Chondrocyte (in vitro differentiated cells): Measurements from ENCODE around the gene ELF1. TPM values are rescaled to one million over a fixed set of nuclear protein-coding genes. Genes with fewer than 3 reads are reported as not detected.
A peak's percentile ranks its signal among the peaks of the same experiment; 100 is the strongest.

Experiments
- DNase-seq: peaks from one replicate; pipeline ENCODE4 v3.0.0; 2021; ENCODE audit warnings: mixed read lengths, low spot score
- H3K27ac Mint-ChIP-seq: one replicate; pipeline ENCODE4 v1.8.0; 2021; ENCODE audit warnings: mild to moderate bottlenecking, moderate library complexity, mixed read lengths; ENCODE audit not compliant: unreplicated experiment
- H3K27me3 Mint-ChIP-seq: 2 replicates; pipeline ENCODE4 v1.8.0; 2021; ENCODE audit warnings: low read depth, mixed read lengths
- H3K36me3 Mint-ChIP-seq: 2 replicates; pipeline ENCODE4 v1.8.0; 2021; ENCODE audit warnings: low read depth, mixed read lengths
- H3K4me1 Mint-ChIP-seq: 2 replicates; pipeline ENCODE4 v1.8.0; 2021; ENCODE audit warnings: low read depth, mild to moderate bottlenecking, mixed read lengths
- H3K4me3 Mint-ChIP-seq: one replicate; pipeline ENCODE4 v1.8.0; 2021; ENCODE audit warnings: mild to moderate bottlenecking, moderate library complexity, mixed read lengths; ENCODE audit not compliant: unreplicated experiment
- H3K9me3 Mint-ChIP-seq: 2 replicates; pipeline ENCODE4 v1.8.0; 2021; ENCODE audit warnings: low read depth, mixed read lengths
- CTCF ChIP-seq: fragments of 200-600 bp; sonication (generic); IDR thresholded peaks from 2 replicates; pipeline ENCODE4 v1.5.0; 2021; ENCODE audit warnings: antibody characterized with exemption, mild to moderate bottlenecking, moderate library complexity
- long read RNA-seq: library from polyadenylated mRNA; stranded (forward); transcript quantifications from one replicate; pipeline ENCODE4 v2.0.0, GENCODE V29; 2021
- total RNA-seq: library from RNA; stranded (reverse); gene quantifications from 3 replicates; pipeline ENCODE4 v1.2.1, GENCODE V29; 2021

ELF1 gene
- total RNA-seq: 45.7 to 46.7 TPM (median 45.8 TPM) in 3 replicates
- long read RNA-seq, partial matches to known transcripts: 6 of 33 reads
- long read RNA-seq, other reads (novel, unspliced or antisense): 26 of 33 reads

- no peak for DNase-seq
- H3K27ac Mint-ChIP-seq: peak within 1 kb of the TSS; percentile 80
- peak within 1 kb of the TSS; percentile 46 for H3K4me3 Mint-ChIP-seq
- no peak for TF ChIP-seq CTCF
- peaks cover 2% of the 10 kb centered on the region for H3K9me3 Mint-ChIP-seq
- peaks cover 1% of the 10 kb centered on the region for H3K36me3 Mint-ChIP-seq
- H3K27me3 Mint-ChIP-seq: no peaks in the 10 kb centered on the region
- H3K4me1 Mint-ChIP-seq: peaks cover 32% of the 10 kb centered on the region
These were observed at the start of gene ELF1 for GRCh38 chr13:41019011-41019487. ELF1 (minus strand) TSS chr13:41019316; CDS start chr13:40982054, 37,262 bp downstream.

GRCh38 chr13:41065078-41065477, 46.0 kb upstream of the ELF1 start:
- Mint-ChIP-seq H3K27ac (peak overlapping the region; percentile 100), H3K36me3 (peaks cover 9% of the 10 kb centered on the region)
- no peak for DNase-seq

GRCh38 chr13:41064493-41064892, 45.4 kb upstream of the ELF1 start:
- peak overlapping the region; percentile 100 for H3K27ac Mint-ChIP-seq
- H3K36me3 Mint-ChIP-seq: peaks cover 9% of the 10 kb centered on the region
- H3K27me3 Mint-ChIP-seq: no peaks in the 10 kb centered on the region
- H3K4me3 Mint-ChIP-seq: no peak overlapping the region
- TF ChIP-seq CTCF: no peak
- no peak for DNase-seq
- no peaks in the 10 kb centered on the region for H3K9me3 Mint-ChIP-seq
- peaks cover 36% of the 10 kb centered on the region for H3K4me1 Mint-ChIP-seq

More at GRCh38 chr13:41065078-41065477, 46.0 kb upstream of the ELF1 start:
- Mint-ChIP-seq H3K4me3 (no peak overlapping the region), H3K27me3 (no peaks in the 10 kb centered on the region), H3K9me3 (no peaks in the 10 kb centered on the region), H3K4me1 (peaks cover 35% of the 10 kb centered on the region)
- TF ChIP-seq CTCF: no peak

GRCh38 chr13:41061914-41062837, 43.1 kb upstream of the ELF1 start:
- Mint-ChIP-seq H3K9me3 (no peaks in the 10 kb centered on the region), H3K27ac (peak overlapping the region; percentile 100), H3K27me3 (no peaks in the 10 kb centered on the region), H3K4me3 (peak overlapping the region; percentile 98), H3K4me1 (peaks cover 56% of the 10 kb centered on the region), H3K36me3 (peaks cover 7% of the 10 kb centered on the region)
- TF ChIP-seq CTCF: no peak
- no peak for DNase-seq

GRCh38 chr13:41061075-41061913, 42.2 kb upstream of the ELF1 start, which contains the start of gene WBP4:
WBP4 (plus strand) TSS chr13:41061509; CDS start chr13:41061674, 165 bp downstream.
- TF ChIP-seq CTCF: peak; percentile 47
- DNase-seq: peak; percentile 96
- no peaks in the 10 kb centered on the region for H3K9me3 Mint-ChIP-seq
- H3K27ac Mint-ChIP-seq: peak within 1 kb of the TSS; percentile 100
- H3K36me3 Mint-ChIP-seq: peaks cover 5% of the 10 kb centered on the region
- H3K27me3 Mint-ChIP-seq: no peaks in the 10 kb centered on the region
- peaks cover 64% of the 10 kb centered on the region for H3K4me1 Mint-ChIP-seq
- peak within 1 kb of the TSS; percentile 98 for H3K4me3 Mint-ChIP-seq
